PC-9 (cell line): Measurements from ENCODE around the gene SLC38A2.

Experiments
- CTCF ChIP-seq: fragments of 200-600 bp; sonication (generic); conservative IDR thresholded peaks from 2 replicates; pipeline ENCODE4 v1.6.1; 2017; ENCODE audit warnings: mixed run types, antibody characterized with exemption, mild to moderate bottlenecking, moderate library complexity
- EZH2 ChIP-seq: fragments of 200-600 bp; sonication (generic); IDR thresholded peaks from 2 replicates; pipeline ENCODE4 v1.8.0; 2017; ENCODE audit warnings: antibody characterized with exemption, low read depth

DNA sequence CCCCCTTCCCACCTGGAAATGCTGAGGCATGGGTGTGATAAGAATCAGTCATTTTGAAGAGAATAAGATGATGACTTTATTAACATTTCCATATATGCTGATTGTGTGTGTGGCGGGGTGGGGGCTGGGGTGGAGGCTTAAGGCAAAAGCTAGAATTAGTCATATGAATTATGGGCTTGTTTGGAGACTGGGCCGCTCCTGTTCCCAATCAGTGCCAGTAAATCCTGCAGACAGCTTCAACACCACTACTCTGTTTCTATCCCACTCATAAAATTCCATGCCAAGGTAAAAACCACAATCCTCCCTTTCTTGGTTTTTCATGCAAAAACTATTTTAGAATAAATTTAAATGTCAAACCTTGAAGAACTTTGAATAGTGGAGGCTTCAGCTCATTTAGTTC lies 29.9 kb upstream of the SLC38A2 start:
- TF ChIP-seq CTCF (no peak), EZH2 (no peak)
